GM18505 (cell line): ENCODE results near the gene UBE2O.

Source experiments
- ATAC-seq: cut with Tn5 transposase; IDR thresholded peaks from one replicate; pipeline ENCODE4 v1.9.1; 2021; ENCODE audit not compliant: unreplicated experiment
- POLR2A ChIP-seq: IDR thresholded peaks from 4 replicates; pipeline ENCODE4 v1.6.1; 2011; ENCODE audit warnings: borderline replicate concordance; ENCODE audit not compliant: insufficient read depth, insufficient read length; ENCODE audit errors: extremely low read depth

Gene UBE2O

GRCh38 chr17:76385892-76386786 lies 66.8 kb downstream of the UBE2O start:
- TF ChIP-seq POLR2A: no peak
- no peak for ATAC-seq

- ATAC-seq: no peak
- TF ChIP-seq POLR2A: no peak
Measured at GRCh38 chr17:76384987-76385891, 67.7 kb downstream of the UBE2O start.

- no peak for TF ChIP-seq POLR2A
- peak; percentile 53 for ATAC-seq
Measured at GRCh38 chr17:76384222-76384986, 68.5 kb downstream of the UBE2O start, which contains the start of gene SPHK1. Gene SPHK1, plus strand, starts transcription at chr17:76384609. Its CDS starts 1,036 bp downstream, at chr17:76385645.

GRCh38 chr17:76383546-76384221 lies 69.3 kb downstream of the UBE2O start:
- peak; percentile 24 for ATAC-seq
- TF ChIP-seq POLR2A: no peak

GRCh38 chr17:76382803-76383545 lies 70.0 kb downstream of the UBE2O start:
- no peak for ATAC-seq

GRCh38 chr17:76382351-76382802 lies 70.6 kb downstream of the UBE2O start:
- no peak for ATAC-seq
- no peak for TF ChIP-seq POLR2A

More at GRCh38 chr17:76382803-76383545, 70.0 kb downstream of the UBE2O start:
- TF ChIP-seq POLR2A: no peak

- TF ChIP-seq POLR2A: no peak
- no peak for ATAC-seq
Measured at GRCh38 chr17:76381633-76382350, 71.2 kb downstream of the UBE2O start.

GRCh38 chr17:76379646-76380376 lies 73.1 kb downstream of the UBE2O start:
- ATAC-seq: no peak
- no peak for TF ChIP-seq POLR2A

- no peak for TF ChIP-seq POLR2A
- no peak for ATAC-seq
Measured at GRCh38 chr17:76379275-76379641, 73.7 kb downstream of the UBE2O start.

- no peak for TF ChIP-seq POLR2A
- ATAC-seq: no peak
Measured at GRCh38 chr17:76378548-76379274, 74.2 kb downstream of the UBE2O start.
